ENCODE measurements around the gene ASXL1. TPM values are rescaled to one million over a fixed set of nuclear protein-coding genes. Genes with fewer than 3 reads are reported as not detected.

The ASXL1 gene
- total and polyA plus RNA-seq, 5 donors from 2014 or later: 15.0 to 314 (median 21.7) TPM

DNA sequence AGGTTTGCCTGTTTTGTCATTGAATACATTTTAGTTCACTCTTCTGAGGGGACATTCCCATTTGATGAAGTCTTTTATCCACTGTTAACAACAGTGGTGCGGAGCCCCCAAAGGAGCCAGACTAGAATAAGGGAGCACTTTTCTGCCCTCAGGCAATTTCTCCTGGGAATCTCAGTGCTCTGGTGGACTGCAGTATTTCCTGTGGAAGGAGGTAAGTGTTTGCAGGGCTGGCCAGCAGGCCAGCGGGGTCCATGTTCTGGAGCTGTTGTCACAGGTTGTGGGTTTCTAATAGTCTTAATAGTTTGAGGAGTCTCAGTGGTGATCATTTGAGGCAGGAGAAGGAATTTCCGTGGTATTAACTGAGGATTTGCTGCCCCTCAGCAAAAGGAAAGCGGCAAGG is 83.5 kb downstream of the ASXL1 start:
- DNase-seq (no peak), ATAC-seq (ENCODE audit: low read depth in 2 of 2) (no peak)
- Histone ChIP-seq H3K27ac (ENCODE audit: insufficient read depth, low read length, poor library complexity, severe bottlenecking) (no peak overlapping the region), H3K4me3 (ENCODE audit: low read depth, low read length) (no peak overlapping the region), H3K9me3 (ENCODE audit: control insufficient read depth in 2 of 2, low read length in 2 of 2) (no peaks in the 10 kb centered on the region), H3K27me3 (ENCODE audit: control insufficient read depth, insufficient read depth, low read length) (no peaks in the 10 kb centered on the region), H3K4me1 (ENCODE audit: control insufficient read depth, insufficient read depth, low read length, poor library complexity, severe bottlenecking) (peaks cover 10% of the 10 kb centered on the region), H3K36me3 (ENCODE audit: control insufficient read depth, insufficient read depth, low read length) (peaks cover 77% of the 10 kb centered on the region)
- no peak overlapping the region for H3K27ac Mint-ChIP-seq
- H3K27me3 Mint-ChIP-seq: no peaks in the 10 kb centered on the region
- peaks cover 21% of the 10 kb centered on the region for H3K36me3 Mint-ChIP-seq
- peaks cover 0 to 48% (median 24%) of the 10 kb centered on the region in 4 donors for H3K4me1 Mint-ChIP-seq
- no peak overlapping the region for H3K4me3 Mint-ChIP-seq
- no peaks in the 10 kb centered on the region for H3K9me3 Mint-ChIP-seq

DNA sequence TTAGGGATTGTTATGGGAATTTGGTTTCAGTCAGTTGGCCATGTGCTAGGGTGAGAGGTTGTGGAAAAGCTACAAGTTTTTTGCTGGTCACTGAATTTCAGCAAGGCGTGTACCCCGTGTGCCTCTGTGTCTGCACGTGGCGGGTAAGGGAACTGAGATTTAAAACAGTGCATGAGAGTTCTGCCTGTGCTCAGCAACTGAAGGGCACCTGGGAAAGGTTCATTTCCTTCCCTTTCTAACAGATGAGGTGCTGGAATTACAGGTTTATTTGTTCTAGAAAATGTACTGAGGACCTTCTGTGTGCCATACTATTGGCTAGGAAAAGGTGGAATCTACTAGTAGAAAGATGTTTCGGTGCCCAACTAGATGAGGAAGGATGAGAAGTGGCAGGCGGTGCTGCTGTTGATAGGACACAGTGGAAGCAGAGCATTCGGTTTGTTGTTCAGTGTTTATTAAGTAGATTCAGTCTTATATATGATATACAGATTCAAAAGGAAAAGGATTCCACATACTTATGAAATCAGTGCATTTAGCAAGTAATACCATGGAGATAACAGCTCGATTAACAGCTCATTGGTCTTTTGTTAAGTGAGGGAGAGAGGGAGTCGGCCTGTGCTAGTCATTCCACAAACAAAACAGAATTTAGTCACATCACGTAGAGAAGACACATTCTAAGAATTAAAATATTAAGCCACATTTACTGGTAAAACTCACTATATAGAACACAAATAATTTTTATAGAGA is 84.7 kb downstream of the ASXL1 start:
- no peak for DNase-seq
- Mint-ChIP-seq H3K4me1 (peaks cover 0 to 53% (median 28%) of the 10 kb centered on the region in 4 donors), H3K27ac (peak overlapping the region; percentile 22 to 80 (median 58)), H3K36me3 (peaks cover 22% of the 10 kb centered on the region), H3K9me3 (no peaks in the 10 kb centered on the region), H3K27me3 (no peaks in the 10 kb centered on the region), H3K4me3 (no peak overlapping the region)
- peaks cover 74% of the 10 kb centered on the region for H3K36me3 ChIP-seq (ENCODE audit: control insufficient read depth, insufficient read depth, low read length)
- no peaks in the 10 kb centered on the region for H3K9me3 ChIP-seq (ENCODE audit: control insufficient read depth in 2 of 2, low read length in 2 of 2)
- peaks cover 10% of the 10 kb centered on the region for H3K4me1 ChIP-seq (ENCODE audit: control insufficient read depth, insufficient read depth, low read length, poor library complexity, severe bottlenecking)
- no peak overlapping the region for H3K4me3 ChIP-seq (ENCODE audit: low read depth, low read length)
- no peak overlapping the region for H3K27ac ChIP-seq (ENCODE audit: insufficient read depth, low read length, poor library complexity, severe bottlenecking)
- ATAC-seq (ENCODE audit: low read depth in 2 of 2): no peak
- no peaks in the 10 kb centered on the region for H3K27me3 ChIP-seq (ENCODE audit: control insufficient read depth, insufficient read depth, low read length)

DNA sequence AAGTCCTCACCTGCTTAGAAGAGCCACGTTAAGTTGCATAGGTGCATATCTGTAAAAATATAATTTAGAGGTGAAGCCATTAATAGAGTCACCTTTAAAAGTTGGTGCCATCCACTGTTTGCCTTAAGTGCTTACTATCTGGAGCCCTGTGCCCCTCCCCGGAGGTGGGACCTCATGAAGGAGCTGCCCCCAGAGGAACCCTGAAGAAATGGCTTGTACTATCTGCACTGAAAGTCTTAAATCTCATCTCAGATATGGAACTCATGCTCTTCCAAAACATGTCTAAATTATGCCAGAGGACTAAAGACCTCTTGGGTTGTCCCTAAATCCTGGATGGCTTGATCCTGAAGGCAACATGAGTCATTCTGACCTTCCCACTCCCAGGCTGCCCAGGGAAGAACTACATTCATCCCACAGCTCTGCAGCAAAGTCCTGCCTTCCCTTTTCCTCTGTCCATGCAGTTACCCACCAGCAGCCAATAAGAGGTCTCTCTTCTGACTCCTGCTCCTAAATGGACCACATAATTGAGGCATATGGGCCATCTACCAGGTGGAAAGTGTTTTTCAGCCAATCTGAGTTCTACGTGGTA is 85.3 kb downstream of the ASXL1 start:
- peak overlapping the region; percentile 26 for H3K27ac ChIP-seq (ENCODE audit: insufficient read depth, low read length, poor library complexity, severe bottlenecking)
- H3K4me3 ChIP-seq (ENCODE audit: low read depth, low read length): no peak overlapping the region
- peak overlapping the region in 2 of 3 donors; percentile 65 to 80 for H3K27ac Mint-ChIP-seq
- peaks cover 10% of the 10 kb centered on the region for H3K4me1 ChIP-seq (ENCODE audit: control insufficient read depth, insufficient read depth, low read length, poor library complexity, severe bottlenecking)
- no peaks in the 10 kb centered on the region for H3K9me3 ChIP-seq (ENCODE audit: control insufficient read depth in 2 of 2, low read length in 2 of 2)
- ATAC-seq (ENCODE audit: low read depth in 2 of 2): peak in 1 of 2 donors; percentile 35
- H3K4me3 Mint-ChIP-seq: no peak overlapping the region
- DNase-seq: no peak
- H3K9me3 Mint-ChIP-seq: no peaks in the 10 kb centered on the region
- peaks cover 71% of the 10 kb centered on the region for H3K36me3 ChIP-seq (ENCODE audit: control insufficient read depth, insufficient read depth, low read length)
- no peaks in the 10 kb centered on the region for H3K27me3 ChIP-seq (ENCODE audit: control insufficient read depth, insufficient read depth, low read length)
- peaks cover 22% of the 10 kb centered on the region for H3K36me3 Mint-ChIP-seq
- H3K4me1 Mint-ChIP-seq: peaks cover 0 to 53% (median 28%) of the 10 kb centered on the region in 4 donors
- H3K27me3 Mint-ChIP-seq: no peaks in the 10 kb centered on the region

DNA sequence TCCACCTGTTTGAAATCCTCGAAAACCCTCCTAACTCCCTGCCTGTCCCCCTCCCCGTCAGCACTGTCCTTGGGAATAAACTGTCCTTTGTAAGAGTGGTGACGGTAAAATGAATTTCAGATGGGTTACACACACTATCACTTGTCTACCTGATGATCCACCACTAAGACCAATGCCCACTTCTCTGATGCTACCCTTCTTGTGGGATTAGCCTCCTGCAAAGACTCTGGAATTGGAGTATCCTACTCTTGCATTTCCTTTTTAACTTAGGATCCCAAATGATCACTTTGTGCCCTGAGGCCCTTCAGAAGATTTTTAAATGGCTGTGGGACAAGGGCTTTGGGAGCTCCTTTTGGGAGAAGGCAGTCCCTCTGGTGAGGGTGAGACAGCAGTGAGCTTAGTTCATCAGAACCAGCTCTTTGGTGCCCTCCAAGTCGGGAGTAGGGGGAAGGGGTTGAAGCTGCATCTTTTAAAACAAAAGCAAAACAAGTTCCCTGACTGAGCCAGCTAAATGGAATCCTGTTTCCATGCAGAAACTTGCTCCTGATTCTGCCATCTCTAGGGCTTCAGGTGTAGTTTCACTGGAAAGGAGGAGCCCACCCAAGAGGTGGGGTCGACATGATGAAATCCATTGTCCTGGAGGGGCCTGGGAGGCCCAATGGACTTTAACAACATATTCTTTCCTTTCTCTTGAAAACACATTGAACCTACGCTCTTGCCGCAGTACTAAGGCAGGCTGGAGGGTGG is 86.5 kb downstream of the ASXL1 start:
- no peak for ATAC-seq (ENCODE audit: low read depth in 2 of 2)
- H3K27me3 Mint-ChIP-seq: no peaks in the 10 kb centered on the region
- no peaks in the 10 kb centered on the region for H3K9me3 Mint-ChIP-seq
- Histone ChIP-seq H3K4me1 (ENCODE audit: control insufficient read depth, insufficient read depth, low read length, poor library complexity, severe bottlenecking) (peaks cover 10% of the 10 kb centered on the region), H3K27me3 (ENCODE audit: control insufficient read depth, insufficient read depth, low read length) (no peaks in the 10 kb centered on the region), H3K4me3 (ENCODE audit: low read depth, low read length) (no peak overlapping the region), H3K9me3 (ENCODE audit: control insufficient read depth in 2 of 2, low read length in 2 of 2) (no peaks in the 10 kb centered on the region), H3K36me3 (ENCODE audit: control insufficient read depth, insufficient read depth, low read length) (peaks cover 66% of the 10 kb centered on the region), H3K27ac (ENCODE audit: insufficient read depth, low read length, poor library complexity, severe bottlenecking) (peak overlapping the region; percentile 31)
- H3K4me3 Mint-ChIP-seq: no peak overlapping the region
- peaks cover 27% of the 10 kb centered on the region for H3K36me3 Mint-ChIP-seq
- H3K4me1 Mint-ChIP-seq: peaks cover 0 to 53% (median 28%) of the 10 kb centered on the region in 4 donors
- H3K27ac Mint-ChIP-seq: peak overlapping the region; percentile 80 to 89 (median 87)
- DNase-seq: no peak

GRCh38 chr20:32445539-32446273 is 87.6 kb downstream of the ASXL1 start:
- peak in 1 of 3 donors; percentile 21 for DNase-seq
- Mint-ChIP-seq H3K9me3 (no peaks in the 10 kb centered on the region), H3K36me3 (peaks cover 30% of the 10 kb centered on the region), H3K4me3 (peak overlapping the region in 1 of 4 donors; percentile 41), H3K27me3 (no peaks in the 10 kb centered on the region), H3K4me1 (peaks cover 0 to 50% (median 25%) of the 10 kb centered on the region in 4 donors), H3K27ac (peak overlapping the region; percentile 80 to 89 (median 87))
- Histone ChIP-seq H3K36me3 (ENCODE audit: control insufficient read depth, insufficient read depth, low read length) (peaks cover 69% of the 10 kb centered on the region), H3K9me3 (ENCODE audit: control insufficient read depth in 2 of 2, low read length in 2 of 2) (no peaks in the 10 kb centered on the region), H3K27me3 (ENCODE audit: control insufficient read depth, insufficient read depth, low read length) (no peaks in the 10 kb centered on the region), H3K27ac (ENCODE audit: insufficient read depth, low read length, poor library complexity, severe bottlenecking) (peak overlapping the region; percentile 57), H3K4me3 (ENCODE audit: low read depth, low read length) (no peak overlapping the region), H3K4me1 (ENCODE audit: control insufficient read depth, insufficient read depth, low read length, poor library complexity, severe bottlenecking) (peaks cover 10% of the 10 kb centered on the region)
- peak; percentile 15 to 42 for ATAC-seq (ENCODE audit: low read depth in 2 of 2)

DNA sequence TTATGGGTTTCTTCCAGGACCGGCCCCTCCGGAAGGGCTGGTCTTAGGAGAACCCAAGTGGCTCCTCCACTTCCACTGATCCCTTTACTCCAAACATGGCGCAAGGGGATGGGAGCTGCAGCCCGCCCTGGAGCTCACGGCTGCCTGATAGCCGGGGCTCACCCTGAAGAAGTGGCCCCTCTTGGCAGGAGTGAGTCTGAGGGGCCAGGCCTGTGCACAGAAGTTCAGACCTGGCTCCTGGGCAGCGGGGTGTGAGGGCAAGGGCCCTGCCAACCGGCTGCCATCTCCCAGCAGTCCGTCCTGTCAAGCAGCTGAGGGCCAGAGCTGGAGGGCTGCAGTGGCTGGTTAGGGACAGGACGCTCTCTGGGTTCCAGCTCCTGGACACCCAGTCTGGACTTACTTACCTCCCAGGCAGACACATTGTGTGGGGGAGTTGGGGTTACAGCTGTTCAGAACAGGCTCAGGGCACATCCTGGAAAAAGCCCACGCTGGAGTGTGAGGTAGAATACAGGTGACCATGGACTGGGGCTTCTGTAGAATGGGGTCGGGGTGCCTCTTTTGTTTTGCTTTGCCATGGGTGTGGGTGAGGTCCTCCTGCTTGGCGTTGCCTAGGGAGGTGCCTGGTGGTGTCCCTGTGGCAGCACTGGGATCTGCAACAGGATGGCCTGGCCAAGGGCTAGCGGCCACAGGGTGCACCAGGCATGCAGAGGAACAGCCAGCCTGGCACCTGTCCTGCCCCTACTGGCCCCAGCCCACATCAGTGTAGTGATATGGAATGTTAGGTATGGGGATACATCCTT is 88.4 kb downstream of the ASXL1 start:
- peaks cover 30% of the 10 kb centered on the region for H3K36me3 Mint-ChIP-seq

More for the DNA sequence above, 88.4 kb downstream of the ASXL1 start:
- Mint-ChIP-seq H3K4me3 (peak overlapping the region in 1 of 4 donors; percentile 60), H3K27ac (peak overlapping the region in 2 of 3 donors; percentile 12 to 22), H3K27me3 (no peaks in the 10 kb centered on the region), H3K4me1 (peaks cover 0 to 47% (median 24%) of the 10 kb centered on the region in 4 donors), H3K9me3 (no peaks in the 10 kb centered on the region)
- H3K4me1 ChIP-seq (ENCODE audit: control insufficient read depth, insufficient read depth, low read length, poor library complexity, severe bottlenecking): peaks cover 10% of the 10 kb centered on the region
- H3K36me3 ChIP-seq (ENCODE audit: control insufficient read depth, insufficient read depth, low read length): peaks cover 69% of the 10 kb centered on the region
- no peaks in the 10 kb centered on the region for H3K27me3 ChIP-seq (ENCODE audit: control insufficient read depth, insufficient read depth, low read length)
- peak overlapping the region; percentile 23 for H3K27ac ChIP-seq (ENCODE audit: insufficient read depth, low read length, poor library complexity, severe bottlenecking)
- ATAC-seq (ENCODE audit: low read depth in 2 of 2) (no peak), DNase-seq (no peak)
- no peak overlapping the region for H3K4me3 ChIP-seq (ENCODE audit: low read depth, low read length)
- no peaks in the 10 kb centered on the region for H3K9me3 ChIP-seq (ENCODE audit: control insufficient read depth in 2 of 2, low read length in 2 of 2)

Measured in CD4-positive, CD25-positive, alpha-beta regulatory T cell (primary cell).